NCI-H128 (cell line): Measurements from ENCODE around the gene RNF144B.

Source experiments
- DNase-seq: peaks from one replicate; lab custom pipeline; 2025; ENCODE audit not compliant: unreplicated experiment; lab: John Stamatoyannopoulos, UW

The RNF144B gene

DNA sequence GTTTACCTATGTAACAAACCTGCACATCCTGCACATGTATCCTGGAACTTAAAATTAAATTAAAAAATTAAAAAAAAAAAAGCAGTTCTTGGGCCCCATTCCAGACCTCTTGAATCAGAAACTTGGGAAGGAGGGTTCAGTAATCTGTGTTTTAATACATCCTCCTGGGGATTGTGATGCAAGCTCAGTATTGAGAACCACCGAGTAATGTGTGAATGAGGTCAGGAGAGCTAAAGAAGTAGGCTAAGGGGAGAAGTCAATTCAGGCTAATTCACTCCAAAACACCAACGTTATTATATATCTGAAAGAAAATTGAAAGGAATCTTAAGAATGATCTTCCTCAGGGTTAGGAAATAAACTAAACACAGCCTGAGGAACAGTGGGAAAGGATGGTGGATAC lies 120.4 kb downstream of the RNF144B start:
- DNase-seq = no peak

DNA sequence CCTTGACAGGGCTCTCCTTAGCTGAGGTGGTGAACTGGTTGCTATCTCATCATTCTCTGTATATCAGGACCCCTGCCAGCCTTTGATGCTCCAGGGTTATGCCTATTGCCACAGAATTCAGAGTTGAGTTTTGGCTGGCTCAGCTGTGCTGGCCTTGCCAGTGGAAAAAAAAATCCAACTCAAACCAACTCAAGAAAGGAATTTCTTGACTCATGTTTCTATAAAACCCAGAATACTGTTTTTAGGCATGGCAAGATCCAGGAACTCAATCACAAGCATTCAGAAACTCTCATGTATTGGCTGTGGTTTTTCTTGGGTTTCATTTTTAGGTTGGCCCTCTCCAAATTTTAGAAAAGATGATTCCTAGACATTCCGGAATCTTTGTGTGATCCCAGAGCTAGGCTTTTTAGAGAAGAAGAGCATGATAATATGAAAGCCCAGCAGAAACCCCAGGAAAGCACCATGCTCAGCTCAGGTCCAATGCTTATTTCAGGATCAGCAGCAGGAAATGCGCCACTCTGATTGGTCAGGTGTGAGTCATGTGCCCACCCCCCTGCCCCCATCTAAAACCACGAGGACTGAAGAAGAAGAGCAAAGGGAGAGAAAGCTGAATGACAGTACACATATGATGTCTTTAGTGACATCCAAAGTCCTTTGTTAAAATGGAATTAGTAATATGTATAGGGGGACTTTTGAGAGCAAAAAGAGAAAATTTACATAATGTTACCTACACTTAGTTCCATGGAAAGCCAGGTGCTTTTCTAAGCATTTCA lies 122.9 kb downstream of the RNF144B start:
- no peak for DNase-seq

DNA sequence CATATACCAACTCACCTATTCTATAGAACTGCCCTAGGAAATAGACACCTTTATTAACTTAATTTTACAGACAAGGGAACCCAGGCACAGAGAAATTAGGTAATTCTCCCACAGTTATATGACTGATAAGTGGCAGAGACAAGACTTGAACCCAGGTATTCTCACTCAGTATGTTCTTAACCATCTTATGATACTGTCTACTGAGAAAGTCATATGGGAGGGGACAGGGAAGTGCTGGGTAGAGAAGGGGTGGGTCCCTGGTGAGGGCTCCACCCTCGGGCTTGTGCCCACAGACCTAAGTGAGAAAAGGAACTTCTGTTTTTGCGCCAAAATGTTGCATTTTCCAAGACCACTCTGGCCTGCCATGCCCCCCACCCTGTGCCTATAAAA lies 123.5 kb downstream of the RNF144B start:
- no peak for DNase-seq

DNA sequence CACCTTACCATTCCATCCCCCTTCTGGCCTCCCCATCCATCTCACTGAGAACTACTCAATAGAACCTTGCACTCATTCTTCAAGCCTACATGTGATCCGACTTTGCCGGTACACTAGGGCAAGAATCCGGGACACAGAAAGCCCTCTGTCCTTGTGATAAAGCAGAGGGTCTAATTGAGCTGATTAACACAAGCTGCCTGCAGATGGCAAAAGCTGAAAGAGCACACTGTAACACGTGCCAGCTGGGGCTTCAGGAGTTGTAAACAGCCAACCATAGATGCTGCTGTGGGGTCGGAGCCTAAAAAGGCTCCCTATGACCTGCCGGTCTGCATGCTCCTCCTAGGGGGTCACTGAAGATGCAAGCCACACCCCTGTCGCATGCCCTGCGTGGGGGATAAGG lies 124.1 kb downstream of the RNF144B start:
- DNase-seq = no peak

DNA sequence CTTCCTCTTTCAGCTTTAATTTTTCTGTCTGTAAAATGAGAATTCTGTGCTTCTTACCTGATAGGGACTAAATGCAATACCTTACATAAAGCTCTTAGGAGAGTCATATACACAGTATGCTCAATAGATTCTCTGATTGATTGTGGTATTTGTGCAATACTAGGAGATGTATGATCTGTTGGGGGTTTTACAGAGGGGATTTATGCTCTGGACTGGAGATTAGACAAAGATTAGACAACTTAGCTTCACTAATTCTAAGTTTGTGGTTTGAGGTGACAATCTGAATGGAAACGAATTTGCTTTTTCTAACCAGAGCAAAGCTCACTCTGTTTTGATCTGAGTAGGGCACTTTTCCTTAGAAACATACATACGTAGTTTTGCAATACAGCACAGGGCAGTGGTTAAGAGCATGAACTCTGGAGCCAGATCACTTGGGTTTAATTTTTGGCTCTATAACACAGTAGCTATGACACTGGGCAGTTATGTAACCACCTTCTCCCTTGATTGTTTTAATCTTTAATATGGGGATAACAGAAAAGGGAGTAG lies 126.2 kb downstream of the RNF144B start:
- no peak for DNase-seq

DNA sequence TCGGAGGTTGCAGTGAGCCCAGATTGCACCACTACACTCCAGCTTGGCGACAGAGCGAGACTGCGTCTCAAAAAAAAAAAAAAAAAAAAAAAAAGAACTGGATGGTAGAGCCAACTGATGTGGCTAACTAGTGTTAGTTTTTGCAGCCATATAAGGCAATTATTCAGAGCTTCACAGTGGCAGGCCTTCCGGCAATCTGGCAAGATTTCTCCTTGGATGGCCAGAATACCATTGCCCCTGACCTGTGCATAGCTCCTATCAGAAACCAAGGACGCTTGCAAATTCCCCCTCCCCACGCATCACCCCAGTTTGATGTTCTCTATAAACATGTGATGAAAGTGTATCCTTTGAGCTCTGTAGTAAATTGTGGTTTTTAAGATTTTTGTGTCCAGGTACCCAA lies 127.0 kb downstream of the RNF144B start:
- DNase-seq = no peak

DNA sequence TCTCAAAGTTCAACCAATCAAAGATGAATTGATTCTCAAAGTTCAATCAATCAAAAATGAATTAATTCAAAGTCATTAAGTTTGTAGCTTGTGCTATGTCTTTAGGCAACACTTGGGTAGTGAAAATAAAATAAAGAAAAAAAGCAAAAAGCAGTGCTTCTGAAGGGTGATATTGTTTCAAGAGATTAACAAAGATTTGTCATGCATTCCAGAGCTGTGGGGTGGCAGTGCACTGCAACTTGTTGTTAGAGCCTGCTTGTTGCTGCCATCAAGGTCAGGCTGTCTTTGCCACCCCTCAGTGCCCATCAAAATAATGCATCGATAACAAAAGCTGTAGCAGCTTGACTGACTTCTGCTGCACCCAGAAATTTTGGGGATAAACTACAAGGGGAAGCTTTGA lies 128.6 kb downstream of the RNF144B start:
- no peak for DNase-seq
